Measurements from ENCODE around the gene PPP2R5D. TPM values are rescaled to one million over a fixed set of nuclear protein-coding genes. Genes with fewer than 3 reads are reported as not detected.

Gene PPP2R5D
- total and polyA plus RNA-seq, 2 of the 8 experiments (the other 6 are each of a cell fraction or from before 2014, with no cell fraction given) = 52.1 to 55.7 TPM

DNA sequence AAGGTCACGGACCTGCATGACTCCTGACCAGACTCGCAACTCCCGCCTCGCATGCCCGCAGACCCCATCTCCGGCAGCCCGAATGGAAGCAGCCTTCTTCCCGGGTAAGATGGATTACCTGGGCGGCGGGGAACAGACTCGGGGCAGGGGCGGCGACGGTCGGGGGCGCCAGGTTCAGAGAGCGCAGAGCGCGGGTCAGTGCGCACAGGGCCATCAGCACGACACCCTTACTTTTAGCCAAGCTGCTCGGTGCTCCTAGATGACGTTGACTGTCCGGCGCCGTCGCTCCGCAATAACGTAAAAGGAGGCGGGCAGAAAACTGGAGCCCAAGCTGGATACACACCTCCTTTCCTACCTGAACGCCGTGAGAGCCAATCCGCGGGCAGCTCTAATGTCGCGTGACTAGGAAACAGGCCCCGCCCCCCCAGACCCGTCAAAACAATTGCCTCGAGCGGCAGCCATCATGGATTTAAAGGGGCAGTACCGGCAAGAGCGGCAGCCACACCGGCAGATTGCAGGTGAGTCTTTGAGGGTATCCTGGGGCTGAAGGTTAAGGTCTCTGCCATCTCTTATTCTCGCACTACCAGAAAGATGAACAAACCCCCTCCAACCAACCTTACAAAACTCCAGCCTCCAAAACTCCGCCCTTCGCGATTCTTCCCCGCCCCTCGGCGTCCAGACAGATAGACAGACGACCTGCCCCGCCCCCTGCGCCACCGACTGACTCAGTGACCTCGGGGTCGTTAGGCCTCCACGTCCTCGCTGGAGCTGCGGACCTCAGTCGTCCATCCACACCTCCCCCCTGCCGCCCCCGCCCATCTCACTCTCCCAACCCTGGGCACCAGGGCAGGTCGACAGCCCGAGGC is 75.0 kb downstream of the PPP2R5D start, which contains the start of the genes KLC4 and MRPL2 (continued):
- TF ChIP-seq SIN3A (conservative IDR thresholded peaks at IDR 0.05 in 1 of 2, IDR thresholded peaks at IDR 0.05 in 1 of 2; ENCODE audit: low read depth in 1 of 2, low read length in 2 of 2) (peak; percentile 82 to 86; a peak in 2 of 4 replicates), CHD1 (IDR thresholded peaks at IDR 0.05; ENCODE audit: low read depth, low read length) (no peak), POLR2A (IDR thresholded peaks at IDR 0.05; ENCODE audit: control extremely low read depth in 1 of 2, low read depth in 2 of 2, low read length in 2 of 2) (peak in 1 of 2 experiments; percentile 98; a peak in 2 of 3 replicates), KDM4A (IDR thresholded peaks at IDR 0.05; ENCODE audit: low read depth, low read length, severe bottlenecking) (peak; percentile 100), SP2 (IDR thresholded peaks at IDR 0.05; ENCODE audit: low read length) (no peak; the same call in 1 of the 2 replicates), BCL11A (IDR thresholded peaks at IDR 0.05; ENCODE audit: low read depth in 2 of 2, low read length in 2 of 2) (no peak), MAFK (IDR thresholded peaks at IDR 0.05; ENCODE audit: low read depth, low read length) (no peak), SRF (IDR thresholded peaks at IDR 0.05; ENCODE audit: low read depth, low read length) (peak; percentile 89), SIRT6 (IDR thresholded peaks at IDR 0.05; ENCODE audit: low read length) (no peak), KDM1A (IDR thresholded peaks at IDR 0.05; ENCODE audit: borderline replicate concordance, low read length) (no peak), POLR2AphosphoS5 (IDR thresholded peaks at IDR 0.05; ENCODE audit: low read depth, low read length) (peak; percentile 99), EP300 (IDR thresholded peaks at IDR 0.05; ENCODE audit: borderline replicate concordance in 1 of 2, low read depth in 2 of 2, low read length in 2 of 2) (0 out of 3 replicates have a peak, but pooled peaks of 1 of the 2 experiments have one; percentile 10), CTBP2 (IDR thresholded peaks at IDR 0.05; ENCODE audit: borderline replicate concordance, insufficient read depth, insufficient read length, low read length) (no peak), TEAD4 (IDR thresholded peaks at IDR 0.05; ENCODE audit: low read depth, low read length) (no peak), KDM5A (IDR thresholded peaks at IDR 0.05; ENCODE audit: low read length) (peak; percentile 95), NANOG (IDR thresholded peaks at IDR 0.05; ENCODE audit: insufficient read depth, low read depth, low read length, poor library complexity, severe bottlenecking) (no peak), CREB1 (IDR thresholded peaks at IDR 0.05) (peak; percentile 100)
- TF ChIP-seq, protein P1, sequence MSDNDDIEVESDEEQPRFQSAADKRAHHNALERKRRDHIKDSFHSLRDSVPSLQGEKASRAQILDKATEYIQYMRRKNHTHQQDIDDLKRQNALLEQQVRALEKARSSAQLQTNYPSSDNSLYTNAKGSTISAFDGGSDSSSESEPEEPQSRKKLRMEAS (IDR thresholded peaks at IDR 0.05) = peak; percentile 74
- TF ChIP-seq, protein P2, sequence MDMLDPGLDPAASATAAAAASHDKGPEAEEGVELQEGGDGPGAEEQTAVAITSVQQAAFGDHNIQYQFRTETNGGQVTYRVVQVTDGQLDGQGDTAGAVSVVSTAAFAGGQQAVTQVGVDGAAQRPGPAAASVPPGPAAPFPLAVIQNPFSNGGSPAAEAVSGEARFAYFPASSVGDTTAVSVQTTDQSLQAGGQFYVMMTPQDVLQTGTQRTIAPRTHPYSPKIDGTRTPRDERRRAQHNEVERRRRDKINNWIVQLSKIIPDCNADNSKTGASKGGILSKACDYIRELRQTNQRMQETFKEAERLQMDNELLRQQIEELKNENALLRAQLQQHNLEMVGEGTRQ (IDR thresholded peaks at IDR 0.05; ENCODE audit: low read length) = no peak; the same call in 1 of the 2 replicates
- TF ChIP-seq, protein P3, sequence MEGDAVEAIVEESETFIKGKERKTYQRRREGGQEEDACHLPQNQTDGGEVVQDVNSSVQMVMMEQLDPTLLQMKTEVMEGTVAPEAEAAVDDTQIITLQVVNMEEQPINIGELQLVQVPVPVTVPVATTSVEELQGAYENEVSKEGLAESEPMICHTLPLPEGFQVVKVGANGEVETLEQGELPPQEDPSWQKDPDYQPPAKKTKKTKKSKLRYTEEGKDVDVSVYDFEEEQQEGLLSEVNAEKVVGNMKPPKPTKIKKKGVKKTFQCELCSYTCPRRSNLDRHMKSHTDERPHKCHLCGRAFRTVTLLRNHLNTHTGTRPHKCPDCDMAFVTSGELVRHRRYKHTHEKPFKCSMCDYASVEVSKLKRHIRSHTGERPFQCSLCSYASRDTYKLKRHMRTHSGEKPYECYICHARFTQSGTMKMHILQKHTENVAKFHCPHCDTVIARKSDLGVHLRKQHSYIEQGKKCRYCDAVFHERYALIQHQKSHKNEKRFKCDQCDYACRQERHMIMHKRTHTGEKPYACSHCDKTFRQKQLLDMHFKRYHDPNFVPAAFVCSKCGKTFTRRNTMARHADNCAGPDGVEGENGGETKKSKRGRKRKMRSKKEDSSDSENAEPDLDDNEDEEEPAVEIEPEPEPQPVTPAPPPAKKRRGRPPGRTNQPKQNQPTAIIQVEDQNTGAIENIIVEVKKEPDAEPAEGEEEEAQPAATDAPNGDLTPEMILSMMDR (IDR thresholded peaks at IDR 0.05; ENCODE audit: control extremely low read depth in 1 of 3, insufficient read depth in 1 of 3, low read depth in 1 of 3, low read length in 3 of 3) = no peak

All from H1 (cell line).